ENCODE measurements around the gene MARCHF11.

DNA sequence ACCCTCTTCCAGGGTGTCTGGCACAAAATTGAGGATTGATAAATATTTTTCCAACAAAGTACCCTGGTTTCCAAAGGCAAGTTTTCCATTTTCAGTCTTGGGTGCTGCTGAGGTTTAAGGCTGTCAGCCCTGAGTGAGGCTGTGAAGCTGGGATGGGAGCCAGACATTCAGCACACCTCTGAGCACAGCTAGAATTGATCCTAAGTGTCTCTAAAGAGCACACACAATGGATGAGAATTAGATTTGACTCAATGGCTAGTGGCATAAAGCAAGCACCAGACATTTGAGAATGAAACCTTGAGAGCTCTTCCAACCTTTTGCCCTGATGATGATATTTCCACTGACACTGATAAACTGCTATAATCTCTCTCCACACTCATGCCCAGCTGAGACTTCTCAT lies 131.5 kb downstream of the MARCHF11 start:
- TF ChIP-seq, protein P1, sequence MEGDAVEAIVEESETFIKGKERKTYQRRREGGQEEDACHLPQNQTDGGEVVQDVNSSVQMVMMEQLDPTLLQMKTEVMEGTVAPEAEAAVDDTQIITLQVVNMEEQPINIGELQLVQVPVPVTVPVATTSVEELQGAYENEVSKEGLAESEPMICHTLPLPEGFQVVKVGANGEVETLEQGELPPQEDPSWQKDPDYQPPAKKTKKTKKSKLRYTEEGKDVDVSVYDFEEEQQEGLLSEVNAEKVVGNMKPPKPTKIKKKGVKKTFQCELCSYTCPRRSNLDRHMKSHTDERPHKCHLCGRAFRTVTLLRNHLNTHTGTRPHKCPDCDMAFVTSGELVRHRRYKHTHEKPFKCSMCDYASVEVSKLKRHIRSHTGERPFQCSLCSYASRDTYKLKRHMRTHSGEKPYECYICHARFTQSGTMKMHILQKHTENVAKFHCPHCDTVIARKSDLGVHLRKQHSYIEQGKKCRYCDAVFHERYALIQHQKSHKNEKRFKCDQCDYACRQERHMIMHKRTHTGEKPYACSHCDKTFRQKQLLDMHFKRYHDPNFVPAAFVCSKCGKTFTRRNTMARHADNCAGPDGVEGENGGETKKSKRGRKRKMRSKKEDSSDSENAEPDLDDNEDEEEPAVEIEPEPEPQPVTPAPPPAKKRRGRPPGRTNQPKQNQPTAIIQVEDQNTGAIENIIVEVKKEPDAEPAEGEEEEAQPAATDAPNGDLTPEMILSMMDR (IDR thresholded peaks at IDR 0.05) = no peak
- no peak for TF ChIP-seq EP300 (IDR thresholded peaks at IDR 0.05; ENCODE audit: low read depth)

Measured in transverse colon (tissue), 3 donors.